ENCODE results near the gene RIMS3.
A peak's percentile ranks its signal among the peaks of the same experiment; 100 is the strongest.

Gene RIMS3

GRCh38 chr1:40652979-40653378 lies 12.5 kb downstream of the RIMS3 start:
- TF ChIP-seq, protein P1, sequence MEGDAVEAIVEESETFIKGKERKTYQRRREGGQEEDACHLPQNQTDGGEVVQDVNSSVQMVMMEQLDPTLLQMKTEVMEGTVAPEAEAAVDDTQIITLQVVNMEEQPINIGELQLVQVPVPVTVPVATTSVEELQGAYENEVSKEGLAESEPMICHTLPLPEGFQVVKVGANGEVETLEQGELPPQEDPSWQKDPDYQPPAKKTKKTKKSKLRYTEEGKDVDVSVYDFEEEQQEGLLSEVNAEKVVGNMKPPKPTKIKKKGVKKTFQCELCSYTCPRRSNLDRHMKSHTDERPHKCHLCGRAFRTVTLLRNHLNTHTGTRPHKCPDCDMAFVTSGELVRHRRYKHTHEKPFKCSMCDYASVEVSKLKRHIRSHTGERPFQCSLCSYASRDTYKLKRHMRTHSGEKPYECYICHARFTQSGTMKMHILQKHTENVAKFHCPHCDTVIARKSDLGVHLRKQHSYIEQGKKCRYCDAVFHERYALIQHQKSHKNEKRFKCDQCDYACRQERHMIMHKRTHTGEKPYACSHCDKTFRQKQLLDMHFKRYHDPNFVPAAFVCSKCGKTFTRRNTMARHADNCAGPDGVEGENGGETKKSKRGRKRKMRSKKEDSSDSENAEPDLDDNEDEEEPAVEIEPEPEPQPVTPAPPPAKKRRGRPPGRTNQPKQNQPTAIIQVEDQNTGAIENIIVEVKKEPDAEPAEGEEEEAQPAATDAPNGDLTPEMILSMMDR (IDR thresholded peaks at IDR 0.05; ENCODE audit: insufficient read depth, low read length, missing control alignments) = no peak
- ChIA-PET POLR2A (no interaction called here), CTCF (interaction anchor here (1.2 kb wide), 1 partner anchor 41 kb away, joined by 4 read pairs; no protein-coding TSS in a partner anchor)
- H3K4me3 ChIP-seq (ENCODE audit: low read depth, low read length) = no peak overlapping the region
- DNase-seq (ENCODE audit: low read depth, low spot score) = no peak

- no peak overlapping the region for H3K4me3 ChIP-seq (ENCODE audit: low read depth, low read length)
- TF ChIP-seq, protein P1 (IDR thresholded peaks at IDR 0.05; ENCODE audit: insufficient read depth, low read length, missing control alignments) = no peak
- ChIA-PET CTCF (interaction anchor here (1.2 kb wide), 1 partner anchor 40 kb away, joined by 4 read pairs; no protein-coding TSS in a partner anchor), POLR2A (no interaction called here)
- DNase-seq (ENCODE audit: low read depth, low spot score) = no peak
Measured at GRCh38 chr1:40652468-40652867, 13.0 kb downstream of the RIMS3 start.

GRCh38 chr1:40651138-40651857 lies 14.2 kb downstream of the RIMS3 start:
- ChIA-PET CTCF (interaction anchor here (0.6 to 0.7 kb wide), 2 partner anchors 18 to 311 kb away, joined by 3 read pairs; no protein-coding TSS in a partner anchor), POLR2A (no interaction called here)
- H3K4me3 ChIP-seq (ENCODE audit: low read depth, low read length) = no peak overlapping the region
- TF ChIP-seq, protein P1 (IDR thresholded peaks at IDR 0.05; ENCODE audit: insufficient read depth, low read length, missing control alignments) = no peak
- no peak for DNase-seq (ENCODE audit: low read depth, low spot score)

DNA sequence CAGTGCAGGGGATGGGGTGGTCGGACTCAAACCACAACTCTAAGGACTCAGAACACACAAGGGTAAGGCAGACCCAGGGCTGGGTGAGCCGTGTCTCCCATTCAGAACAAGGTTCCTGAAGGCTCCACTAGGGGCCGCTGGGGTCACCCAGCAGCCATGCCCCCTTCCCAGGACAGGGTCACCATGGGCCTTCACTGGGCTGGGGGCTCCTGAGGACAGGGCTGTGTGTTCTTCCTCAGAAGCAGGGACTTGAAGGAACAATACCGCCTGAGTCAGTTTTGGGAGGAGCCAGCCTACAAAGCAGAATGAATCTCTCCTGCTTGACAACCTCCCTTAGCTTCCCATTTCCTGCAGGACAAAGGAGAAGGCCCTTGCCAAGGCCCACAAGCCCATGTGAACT lies 15.4 kb downstream of the RIMS3 start:
- H3K4me3 ChIP-seq (ENCODE audit: low read depth, low read length) = no peak overlapping the region
- no peak for DNase-seq (ENCODE audit: low read depth, low spot score)
- CTCF ChIA-PET = interaction anchor here (1.4 to 1.5 kb wide), 2 partner anchors 16 to 19 kb away, joined by 3 read pairs; no protein-coding TSS in a partner anchor
- TF ChIP-seq, protein P1 (IDR thresholded peaks at IDR 0.05; ENCODE audit: insufficient read depth, low read length, missing control alignments) = peak; percentile 5
- POLR2A ChIA-PET = no interaction called here

DNA sequence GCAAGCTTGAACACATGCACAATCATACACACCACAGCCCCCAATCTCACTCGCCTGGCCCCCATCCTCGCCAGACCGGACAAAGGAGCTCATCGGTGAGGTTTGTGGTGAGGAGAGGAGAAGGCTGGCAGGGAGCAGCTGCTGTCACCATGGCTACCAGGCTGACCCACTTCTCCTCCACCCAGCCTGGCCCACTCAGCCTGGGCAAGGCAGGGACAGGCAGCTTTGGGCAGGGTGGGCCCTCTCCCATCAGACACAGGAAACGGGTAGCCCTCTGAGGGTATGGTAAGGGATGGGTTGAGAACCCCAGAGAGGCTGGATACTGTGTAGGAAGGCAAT lies 15.9 kb downstream of the RIMS3 start:
- ChIA-PET CTCF (interaction anchor here (0.5 to 1.5 kb wide), 3 partner anchors 17 to 36 kb away, joined by 3 read pairs; no protein-coding TSS in a partner anchor), POLR2A (no interaction called here)
- H3K4me3 ChIP-seq (ENCODE audit: low read depth, low read length) = no peak overlapping the region
- TF ChIP-seq, protein P1 (IDR thresholded peaks at IDR 0.05; ENCODE audit: insufficient read depth, low read length, missing control alignments) = no peak
- DNase-seq (ENCODE audit: low read depth, low spot score) = no peak

- ChIA-PET CTCF (interaction anchor here (0.5 to 1.5 kb wide), 2 partner anchors 20 to 36 kb away, joined by 3 read pairs; no protein-coding TSS in a partner anchor), POLR2A (no interaction called here)
- TF ChIP-seq, protein P1 (IDR thresholded peaks at IDR 0.05; ENCODE audit: insufficient read depth, low read length, missing control alignments) = no peak
- DNase-seq (ENCODE audit: low read depth, low spot score) = no peak
- no peak overlapping the region for H3K4me3 ChIP-seq (ENCODE audit: low read depth, low read length)
Measured at GRCh38 chr1:40648928-40649591, 16.4 kb downstream of the RIMS3 start.
